CD4-positive, alpha-beta T cell treated with Interleukin-12 subunit alpha and Interleukin-12 subunit beta, for 1 hour (primary cell): ENCODE measurements around the gene ULK4.

Experiments used
- DNase-seq: peaks from one replicate; pipeline ENCODE4 v3.0.0-alpha.2; 2020

The ULK4 gene

DNA sequence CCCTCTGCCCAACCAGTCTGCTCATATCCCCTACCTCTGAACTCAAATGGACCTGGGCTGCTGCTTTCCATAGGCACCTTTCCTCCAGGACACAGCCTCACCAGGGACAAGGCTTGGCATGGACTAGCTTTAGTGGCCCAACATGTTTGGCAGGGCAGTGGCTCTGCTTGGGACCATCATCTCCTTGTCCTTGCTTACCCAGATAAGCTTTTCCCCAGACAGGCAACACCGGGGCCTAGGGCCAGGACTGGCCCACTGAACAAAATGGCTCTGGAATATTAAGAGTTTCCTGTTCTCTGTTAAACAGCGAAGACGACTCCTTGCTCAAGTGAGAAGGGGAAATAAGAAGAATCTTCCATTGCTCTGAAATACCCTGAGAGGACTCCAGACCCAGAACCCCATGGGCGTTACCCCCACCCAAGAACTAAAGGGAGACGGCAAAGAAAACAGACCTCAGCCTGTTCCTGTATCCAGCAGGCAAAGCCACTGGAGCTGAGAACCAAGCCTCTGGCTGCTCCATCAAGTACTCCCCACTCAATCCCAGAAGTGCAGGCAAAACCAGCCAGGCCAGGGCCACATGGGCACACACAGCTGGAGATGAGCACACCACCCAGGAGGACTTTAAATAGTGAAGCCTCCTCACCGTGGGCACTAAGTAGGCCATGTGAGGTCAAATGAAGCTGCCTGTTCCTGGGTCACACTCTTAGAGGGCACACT is 717.1 kb downstream of the ULK4 start:
- no peak for DNase-seq

DNA sequence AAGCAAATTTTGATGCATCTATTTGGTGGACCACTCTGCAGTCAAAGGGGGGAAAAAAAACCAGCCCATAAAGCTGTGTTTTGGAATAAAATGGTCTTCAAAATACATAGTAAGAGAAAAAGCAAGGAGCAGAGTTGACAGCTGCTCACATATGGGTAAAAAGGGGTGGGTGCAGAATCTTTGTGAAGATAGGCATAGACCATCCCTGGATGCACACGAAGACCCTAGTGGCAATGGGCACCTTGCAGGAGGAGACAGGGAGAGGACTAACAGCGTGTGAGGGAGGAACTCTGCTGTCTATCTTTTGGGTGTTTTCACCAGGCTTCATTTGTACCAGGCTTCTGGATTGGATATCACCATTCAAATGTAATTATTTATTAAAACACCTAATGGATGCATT is 718.7 kb downstream of the ULK4 start:
- no peak for DNase-seq

DNA sequence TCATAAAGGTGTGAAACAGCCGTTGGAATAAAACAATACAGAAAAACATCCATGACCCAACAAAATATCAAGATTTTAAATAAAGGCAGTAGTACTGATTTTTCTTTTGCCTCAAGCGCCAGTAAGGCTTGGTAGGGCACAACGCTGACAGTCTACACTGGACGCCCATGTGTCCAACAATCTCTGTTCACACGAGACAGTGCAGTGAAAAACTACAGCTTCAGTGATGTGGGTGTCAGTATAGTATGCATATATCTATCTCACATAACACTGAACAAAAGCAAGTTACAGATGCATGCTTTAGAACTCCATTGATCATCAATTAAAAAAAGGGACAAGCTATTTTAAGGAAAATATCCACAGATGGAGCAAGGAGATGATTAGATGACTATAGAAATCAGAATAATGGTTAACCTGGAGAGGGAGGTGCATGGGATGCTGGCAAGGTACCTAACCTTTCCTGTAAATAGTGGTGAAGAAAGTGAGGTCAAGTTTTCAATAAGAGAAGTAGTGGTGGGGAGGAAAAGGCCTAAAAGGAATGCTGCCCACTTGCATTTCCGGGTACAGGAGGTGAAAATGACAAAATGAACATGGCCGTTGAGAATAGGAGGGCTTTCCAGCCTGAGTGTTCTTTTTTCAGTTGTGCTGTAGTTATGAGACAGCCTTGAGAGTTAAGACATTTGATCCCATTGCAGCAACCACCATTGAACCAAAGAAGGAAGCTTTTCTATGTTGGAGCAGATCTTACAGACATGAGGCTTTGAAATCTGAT is 719.9 kb downstream of the ULK4 start:
- no peak for DNase-seq

DNA sequence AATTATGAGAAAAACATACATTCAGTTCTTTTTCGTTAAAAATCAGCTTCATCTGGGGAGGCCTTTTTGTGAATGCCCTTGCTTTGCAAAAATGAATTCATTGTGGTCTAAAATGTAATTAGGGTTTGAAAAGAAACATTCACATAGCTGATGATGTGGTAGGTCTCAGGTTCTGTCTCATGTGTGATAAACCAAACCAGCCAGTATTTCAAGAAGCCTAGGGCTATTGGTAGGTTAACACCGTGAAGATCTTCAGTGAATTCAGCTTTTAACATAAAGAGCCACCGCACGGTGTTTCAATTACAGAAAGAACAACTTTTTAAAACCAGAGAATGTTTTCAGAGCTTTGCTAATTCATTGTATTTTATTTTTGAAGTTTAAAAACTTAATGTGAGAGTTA is 720.7 kb downstream of the ULK4 start:
- DNase-seq = no peak

DNA sequence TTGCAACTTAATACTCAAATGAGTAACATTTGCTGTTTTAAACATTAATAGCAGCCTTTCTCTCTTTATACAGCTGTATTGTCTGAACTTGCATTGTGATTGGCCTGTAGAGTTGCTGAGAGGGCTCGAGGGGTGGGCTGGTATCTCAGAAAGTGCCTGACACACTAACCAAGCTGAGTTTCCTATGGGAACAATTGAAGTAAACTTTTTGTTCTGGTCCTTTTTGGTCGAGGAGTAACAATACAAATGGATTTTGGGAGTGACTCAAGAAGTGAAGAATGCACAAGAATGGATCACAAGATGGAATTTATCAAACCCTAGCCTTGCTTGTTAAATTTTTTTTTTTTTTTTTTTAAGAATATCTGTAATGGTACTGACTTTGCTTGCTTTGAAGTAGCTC is 722.3 kb downstream of the ULK4 start:
- DNase-seq = no peak

DNA sequence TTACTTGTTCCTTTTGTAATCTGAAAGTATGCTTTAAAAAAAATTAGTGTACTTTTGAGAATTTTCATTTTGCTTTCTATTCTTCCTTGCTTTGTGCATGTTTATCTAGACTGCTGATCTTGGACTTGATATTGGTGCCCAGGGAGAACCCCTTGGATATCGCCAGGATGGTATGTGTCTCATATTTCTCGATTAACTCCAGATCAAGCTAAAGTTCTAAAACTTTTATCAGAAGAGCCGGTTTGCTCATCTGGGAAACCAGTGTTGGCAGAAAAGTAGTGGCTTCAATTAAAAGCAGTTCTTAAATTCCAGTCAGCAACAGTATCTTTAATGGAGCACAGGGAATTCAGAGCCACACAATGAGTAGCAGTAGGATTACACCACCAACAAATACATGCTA is 724.0 kb downstream of the ULK4 start:
- DNase-seq = no peak

DNA sequence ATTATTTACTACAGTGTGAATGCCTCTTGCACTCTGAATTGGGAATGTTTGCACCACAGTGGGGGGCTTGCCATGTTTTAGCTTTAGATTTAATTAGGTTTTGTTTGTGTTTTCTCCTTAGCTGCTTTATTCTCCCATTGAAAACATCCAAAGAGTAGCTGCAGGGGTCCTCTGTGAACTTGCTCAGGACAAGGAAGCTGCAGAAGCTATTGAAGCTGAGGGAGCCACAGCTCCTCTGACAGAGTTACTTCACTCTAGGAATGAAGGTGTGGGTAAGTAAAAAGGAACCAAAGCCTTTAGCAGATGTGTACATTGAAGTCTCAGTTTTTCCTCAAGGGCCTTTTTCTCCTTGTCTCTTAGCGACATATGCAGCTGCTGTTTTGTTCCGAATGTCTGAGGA is 725.7 kb downstream of the ULK4 start:
- no peak for DNase-seq

DNA sequence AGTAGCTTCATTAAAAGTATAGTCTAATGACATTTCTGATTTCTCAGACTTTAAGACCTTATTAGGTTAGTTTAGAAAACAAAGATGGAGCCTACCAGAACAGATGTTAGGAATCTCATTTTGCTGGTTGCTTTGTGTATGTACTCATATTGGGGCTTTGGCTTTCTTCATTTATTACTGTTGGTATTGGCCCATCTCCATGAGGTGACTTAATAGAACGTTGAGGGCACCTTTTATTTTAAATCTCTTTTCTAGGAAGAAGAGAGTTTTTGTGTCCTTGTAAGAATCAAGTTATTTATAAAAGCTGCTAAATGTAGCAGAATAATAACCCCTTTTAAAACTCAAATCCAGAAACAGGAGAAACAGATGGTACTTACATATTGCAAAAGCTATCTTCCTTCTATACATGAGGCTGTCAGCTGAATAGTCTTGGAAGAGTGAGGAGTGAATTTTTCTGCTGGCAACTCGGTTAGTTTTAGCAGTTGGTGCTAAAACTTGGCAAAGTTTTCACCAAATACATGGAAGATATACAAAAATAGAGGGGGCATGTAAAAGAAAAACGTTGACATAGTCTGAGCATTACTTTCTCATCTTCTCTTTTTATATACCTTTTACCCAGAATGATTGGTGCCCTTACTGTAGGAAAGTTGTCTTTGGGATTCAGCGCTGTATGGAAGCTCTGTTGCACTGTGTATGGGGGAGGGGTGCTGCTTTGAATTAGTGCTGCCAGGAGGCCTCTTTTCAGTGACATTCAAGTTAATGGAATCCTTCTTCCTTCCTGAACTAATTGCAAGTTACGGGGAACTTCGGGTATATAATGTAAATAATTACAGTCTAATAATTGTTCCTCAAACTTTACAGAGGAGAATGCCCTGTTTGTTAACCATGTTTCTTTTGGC is 726.8 kb downstream of the ULK4 start:
- DNase-seq = no peak

DNA sequence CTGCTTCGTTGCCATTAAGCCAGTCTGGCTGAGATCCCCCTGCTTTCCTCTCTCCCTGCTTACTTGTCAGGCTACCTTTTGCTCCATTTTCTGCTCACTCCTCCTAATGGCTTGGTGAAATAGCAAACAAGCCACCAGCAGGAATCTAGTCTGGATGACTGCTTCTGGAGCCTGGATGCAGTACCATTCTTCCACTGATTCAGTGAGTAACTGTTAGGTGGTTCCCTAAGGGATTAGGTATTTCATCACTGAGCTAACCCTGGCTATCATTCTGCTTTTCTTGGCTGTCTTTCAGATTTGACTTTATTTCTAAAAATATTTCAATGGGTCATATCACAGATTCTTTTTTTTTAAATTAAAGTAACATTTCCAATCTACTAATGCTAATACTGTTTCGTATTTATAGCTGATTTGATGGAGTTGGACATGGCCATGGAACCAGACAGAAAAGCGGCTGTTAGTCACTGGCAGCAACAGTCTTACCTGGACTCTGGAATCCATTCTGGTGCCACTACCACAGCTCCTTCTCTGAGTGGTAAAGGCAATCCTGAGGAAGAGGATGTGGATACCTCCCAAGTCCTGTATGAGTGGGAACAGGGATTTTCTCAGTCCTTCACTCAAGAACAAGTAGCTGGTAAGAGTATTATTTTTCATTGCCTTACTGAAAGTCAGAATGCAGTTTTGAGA is 737.6 kb downstream of the ULK4 start:
- no peak for DNase-seq

DNA sequence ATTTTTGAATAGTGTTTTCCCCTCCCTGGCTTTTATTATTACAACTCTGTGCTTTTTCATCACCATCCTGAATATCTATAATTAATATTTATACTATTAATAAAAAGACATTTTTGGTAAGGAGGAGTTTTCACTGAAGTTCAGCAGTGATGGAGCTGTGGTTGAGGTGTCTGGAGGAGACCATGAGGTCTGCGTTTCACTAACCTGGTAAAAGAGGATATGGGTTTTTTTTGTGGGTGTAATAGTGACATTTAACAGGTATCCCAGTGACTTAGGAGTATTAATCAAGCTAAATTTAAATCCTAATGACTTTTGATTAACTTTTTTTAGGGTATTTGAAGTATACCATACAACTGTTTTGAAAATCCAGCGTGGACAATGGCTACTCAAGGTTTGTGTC is 738.2 kb downstream of the ULK4 start:
- DNase-seq = no peak

DNA sequence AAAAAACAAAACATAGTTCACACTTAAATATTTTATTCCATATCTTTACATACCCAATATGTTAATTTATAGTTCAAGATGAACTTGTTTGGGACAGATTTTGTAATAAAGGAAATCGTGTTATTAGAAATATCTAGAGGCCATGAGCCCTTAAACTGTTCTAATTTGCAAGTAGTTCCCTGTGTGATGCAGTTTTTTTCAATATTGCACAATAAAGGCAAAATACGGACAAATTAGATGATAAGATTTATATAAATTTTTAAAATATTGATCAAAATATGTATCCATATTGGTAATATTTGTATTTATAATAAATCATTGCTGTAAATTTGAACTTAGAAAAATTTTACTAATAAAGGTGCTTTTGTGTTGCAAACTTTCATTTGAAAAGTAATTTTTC is 738.8 kb downstream of the ULK4 start:
- no peak for DNase-seq

DNA sequence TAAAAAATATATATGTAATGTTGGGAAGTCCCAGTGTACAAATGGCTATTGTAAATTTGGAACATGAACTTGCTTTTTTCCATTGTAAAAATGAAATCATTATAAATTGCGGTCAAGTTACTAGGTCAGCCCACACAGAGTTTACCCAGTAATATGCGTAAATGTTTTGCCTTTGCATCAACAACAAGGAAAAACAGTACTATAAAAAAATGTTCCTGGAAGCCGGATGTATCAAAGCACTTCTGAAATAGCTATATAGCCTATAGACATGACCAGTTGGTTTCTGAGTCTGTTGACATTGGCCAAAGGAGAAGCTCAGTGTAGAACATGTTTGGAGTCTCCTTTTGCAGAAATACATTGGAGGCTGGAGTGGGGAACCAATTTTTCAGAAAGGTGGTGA is 739.4 kb downstream of the ULK4 start:
- DNase-seq = no peak

DNA sequence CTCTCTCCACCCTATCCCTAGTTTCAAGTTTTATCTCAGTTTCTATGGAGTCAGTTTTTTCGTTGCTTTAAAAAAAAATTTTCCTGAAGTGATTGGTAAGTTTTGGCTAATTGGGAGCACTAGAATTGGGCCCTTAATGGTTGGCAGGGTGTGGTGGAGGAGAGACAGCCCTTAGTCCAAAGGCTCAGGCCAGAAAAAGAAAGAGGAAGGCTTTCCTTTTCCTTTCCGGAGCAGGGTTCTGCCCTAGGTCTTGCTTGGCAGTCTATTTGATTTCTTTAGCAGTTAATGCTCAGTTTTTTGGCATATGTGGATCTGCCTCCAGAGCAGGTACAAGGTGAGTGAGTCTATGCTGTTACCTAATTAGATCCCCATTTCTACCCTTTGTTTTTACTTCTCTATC is 739.9 kb downstream of the ULK4 start:
- DNase-seq = no peak

DNA sequence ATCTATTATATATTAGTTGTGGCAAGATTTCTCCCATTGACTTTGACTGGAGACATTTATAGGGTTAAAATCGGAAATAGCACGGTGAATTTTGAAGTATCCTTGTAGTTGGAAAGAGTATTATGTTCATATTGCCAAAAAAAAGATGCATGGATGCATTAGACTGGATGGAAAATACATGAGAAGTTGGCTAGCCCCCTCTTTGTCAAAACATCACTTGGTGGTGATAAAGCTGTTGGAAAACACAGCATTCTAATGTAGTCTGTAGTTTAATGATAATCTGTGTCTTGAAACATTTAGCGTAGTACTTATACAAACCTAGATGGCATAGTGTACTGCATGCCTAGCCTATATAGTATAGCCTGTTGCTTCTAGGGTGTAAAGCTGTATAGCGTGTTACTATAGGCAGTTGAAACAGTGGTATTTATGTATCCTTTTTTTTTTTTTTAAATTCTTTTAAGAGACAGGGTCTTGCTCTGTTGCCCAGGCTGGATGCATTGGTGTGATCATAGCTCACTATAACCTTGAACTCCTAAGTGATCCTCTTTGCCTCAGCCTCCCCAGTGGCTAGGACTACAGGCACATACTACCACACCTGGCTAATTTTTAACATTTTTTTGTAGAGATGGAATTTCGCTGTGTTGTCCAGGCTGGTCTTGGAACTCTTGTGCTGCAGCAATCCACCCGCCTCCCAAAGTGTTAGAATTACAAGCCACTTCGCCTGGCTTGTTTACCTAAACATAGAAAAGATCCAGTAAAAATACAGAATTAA is 740.8 kb downstream of the ULK4 start:
- no peak for DNase-seq

DNA sequence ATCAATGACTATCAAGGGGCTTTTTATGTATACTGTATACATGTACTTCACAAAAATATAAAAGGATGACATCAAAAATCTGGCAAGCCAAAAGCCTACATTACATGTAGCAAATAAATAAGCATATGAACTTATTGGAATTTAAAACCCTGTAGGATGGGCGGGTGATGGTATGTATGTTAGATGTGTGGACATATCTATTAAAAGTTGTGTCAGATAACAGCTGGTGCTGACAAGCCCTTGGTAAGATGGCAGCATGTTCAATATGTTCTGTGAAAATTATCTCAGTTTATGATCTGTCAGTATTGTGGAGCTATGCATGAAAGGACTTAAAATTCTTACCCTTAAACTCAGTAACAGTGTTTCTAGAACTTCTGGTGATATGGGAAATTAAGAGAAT is 742.5 kb downstream of the ULK4 start:
- DNase-seq = no peak

DNA sequence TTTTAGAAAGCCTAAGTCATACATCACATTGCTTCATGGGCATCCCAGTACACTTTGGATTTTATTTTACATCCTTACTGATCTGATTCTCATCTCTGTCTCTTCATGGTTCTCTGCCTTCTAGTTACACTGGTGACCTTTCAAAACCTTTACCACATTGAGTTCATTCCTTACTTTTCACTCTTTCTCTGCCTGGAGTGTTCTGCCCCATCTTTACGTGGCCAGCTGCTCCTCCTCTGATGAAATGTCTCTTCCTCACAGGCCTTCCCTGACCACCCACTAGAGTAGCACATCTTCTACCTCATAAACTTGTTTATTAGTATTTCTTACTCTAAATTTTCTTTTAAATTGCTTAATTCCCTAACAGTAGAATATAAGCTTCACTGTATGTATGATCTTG is 744.9 kb downstream of the ULK4 start:
- DNase-seq = no peak

DNA sequence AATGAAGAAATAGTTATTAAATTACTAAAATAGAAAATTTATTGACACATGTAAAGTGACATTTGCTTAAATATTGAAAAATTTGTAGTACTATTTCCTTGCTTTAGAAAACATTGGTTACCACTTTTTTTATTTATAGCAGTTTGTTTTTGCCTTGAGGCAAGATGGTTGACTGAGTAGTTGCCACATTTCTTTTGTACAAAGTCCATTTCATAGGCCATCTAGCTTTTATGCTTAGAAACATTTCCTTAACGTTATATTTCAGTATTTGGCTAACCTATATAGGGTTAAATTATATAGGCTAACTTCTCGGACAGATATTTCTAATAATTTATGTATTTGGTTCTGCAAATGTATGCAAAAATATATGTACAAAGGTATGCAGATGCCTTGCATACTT is 745.5 kb downstream of the ULK4 start:
- no peak for DNase-seq

DNA sequence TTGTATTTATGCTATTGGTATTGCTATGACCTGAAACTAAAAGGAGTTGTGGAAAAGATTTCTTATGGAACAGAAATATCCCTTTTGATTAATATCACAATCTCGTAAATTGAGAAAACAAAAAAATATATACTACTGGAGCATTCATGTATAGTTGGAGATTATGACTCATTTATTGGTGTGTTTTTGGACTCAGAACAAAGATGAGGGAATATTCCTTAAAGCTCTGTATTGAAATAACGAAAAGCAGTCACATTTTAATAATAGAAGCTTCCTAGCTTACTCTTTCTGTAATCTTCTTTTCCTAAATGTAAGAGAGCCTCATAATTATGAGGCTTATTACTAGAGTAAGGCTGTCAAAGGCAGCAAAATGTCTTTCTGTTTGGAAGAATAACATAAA is 748.3 kb downstream of the ULK4 start:
- no peak for DNase-seq

DNA sequence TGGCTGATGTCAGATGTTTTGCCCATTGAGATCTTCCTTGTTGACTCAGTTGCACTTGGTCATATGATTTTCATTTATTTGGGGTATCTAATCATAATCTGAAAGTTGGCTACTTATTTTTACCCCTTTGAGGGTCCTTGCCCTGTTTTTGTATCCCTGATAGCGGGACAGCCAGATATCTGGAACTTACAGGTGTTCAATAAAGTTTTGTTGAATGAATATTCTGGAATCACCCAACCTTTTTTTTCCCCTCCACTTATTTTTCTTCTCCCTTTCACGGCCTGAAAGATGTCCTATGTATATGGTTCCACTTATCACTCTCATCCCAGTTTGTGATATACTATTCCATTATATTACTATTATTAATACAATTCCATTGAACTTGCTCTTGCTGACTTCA is 749.8 kb downstream of the ULK4 start:
- DNase-seq = no peak

DNA sequence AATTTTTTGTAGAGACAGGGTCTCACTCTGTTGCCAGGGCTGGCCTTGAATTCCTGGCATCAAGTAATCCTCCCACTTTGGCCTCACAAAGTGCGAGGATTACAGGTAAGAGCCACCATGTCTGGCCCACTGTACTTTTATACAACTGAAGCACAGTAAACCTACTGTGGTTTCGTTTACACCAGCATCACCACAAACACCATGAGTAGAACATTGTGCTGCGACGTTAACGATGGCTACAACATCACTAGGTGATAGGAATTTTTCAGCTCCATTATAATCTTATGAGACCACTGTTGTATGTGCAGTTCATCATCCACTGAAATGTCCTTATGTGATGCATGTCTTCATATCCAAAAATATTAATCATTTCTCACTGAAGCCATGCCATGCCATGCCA is 750.9 kb downstream of the ULK4 start:
- DNase-seq = no peak

DNA sequence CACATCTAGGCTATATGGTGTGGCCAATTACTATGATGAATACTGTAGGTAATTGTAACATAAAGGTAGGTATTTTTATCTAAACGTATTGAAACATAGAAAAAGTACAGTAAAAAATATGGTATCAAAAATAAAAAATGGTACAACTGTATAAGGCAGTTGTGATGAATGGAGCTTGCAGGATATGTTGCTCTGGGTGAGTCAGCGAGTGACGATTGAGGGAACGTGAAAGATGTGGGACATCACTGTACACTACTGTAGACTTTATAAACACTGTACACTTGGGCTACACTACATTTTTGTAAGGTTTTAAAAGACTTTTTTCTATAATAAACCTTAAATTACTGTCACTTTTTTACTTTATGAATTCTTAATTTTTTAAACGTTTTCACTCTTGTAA is 752.3 kb downstream of the ULK4 start:
- no peak for DNase-seq

DNA sequence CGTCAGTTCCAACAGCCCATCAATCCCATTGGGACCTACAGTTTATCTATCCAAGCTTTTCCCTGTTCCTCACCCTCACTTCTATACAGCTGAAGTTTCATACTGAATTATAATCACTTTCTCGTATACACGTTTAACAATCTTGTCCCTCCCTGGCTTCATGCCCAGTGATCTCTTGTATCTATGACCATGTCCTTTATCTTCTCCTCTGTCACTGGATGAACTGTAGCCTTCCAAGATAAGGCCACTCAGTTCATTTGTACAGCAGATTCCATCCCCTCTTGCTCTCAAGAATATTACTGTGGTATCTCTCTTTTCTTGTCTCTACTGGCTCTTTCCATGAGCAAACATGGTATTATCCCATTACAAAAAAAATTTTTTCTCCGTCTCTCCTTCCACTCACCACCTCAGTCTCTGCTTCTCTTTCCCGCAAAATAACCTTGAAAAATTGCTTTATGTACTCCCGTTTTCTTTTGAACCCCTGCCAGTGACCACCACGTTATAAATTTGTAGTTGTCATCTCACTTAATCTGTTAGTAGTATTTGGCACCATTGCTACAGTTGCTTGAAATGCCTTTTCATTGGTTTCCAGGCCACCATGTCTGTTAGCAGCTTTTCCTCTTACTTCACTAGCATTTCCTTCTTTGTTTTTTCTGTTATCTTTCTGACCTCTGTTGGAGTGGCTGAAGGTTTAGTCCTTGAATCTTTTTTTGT is 753.2 kb downstream of the ULK4 start:
- no peak for DNase-seq
